Naive B cell (primary cell): Measurements from ENCODE around the gene FGF10. TPM values are rescaled to one million over a fixed set of nuclear protein-coding genes. Genes with fewer than 3 reads are reported as not detected.

Source experiments
- ATAC-seq, 2 donors: fragments of 150-1000 bp; cut with Tn5 transposase; 2 replicates each; pipeline ENCODE4 v1.10.0; 2021; ENCODE audit warnings: low read depth in 2 of 2, mild to moderate bottlenecking in 2 of 2, moderate library complexity in 2 of 2
- DNase-seq: peaks from one replicate; pipeline ENCODE4 v3.0.0; 2022
- H3K27ac Mint-ChIP-seq, 6 donors: one replicate each; pipeline ENCODE4 v1.8.0; 2020 to 2022; ENCODE audit warnings: mild to moderate bottlenecking in 6 of 6, mixed read lengths in 6 of 6, moderate library complexity in 5 of 6, inconsistent platforms in 2 of 6
- H3K27me3 Mint-ChIP-seq, 3 donors: one replicate each; pipeline ENCODE4 v1.8.0; 2021 to 2022; ENCODE audit warnings: mixed read lengths in 3 of 3, mild to moderate bottlenecking in 1 of 3
- H3K36me3 Mint-ChIP-seq, 2 donors: one replicate each; pipeline ENCODE4 v1.8.0; 2020 to 2022; ENCODE audit warnings: mixed read lengths in 2 of 2, inconsistent platforms in 1 of 2, mild to moderate bottlenecking in 1 of 2
- H3K4me1 Mint-ChIP-seq, 3 donors: one replicate each; pipeline ENCODE4 v1.8.0; 2020 to 2022; ENCODE audit warnings: mixed read lengths in 3 of 3, inconsistent platforms in 1 of 3, mild to moderate bottlenecking in 1 of 3, moderate library complexity in 1 of 3
- H3K4me3 Mint-ChIP-seq, 8 donors: one replicate each; pipeline ENCODE4 v1.8.0; 2020 to 2022; ENCODE audit warnings: mild to moderate bottlenecking in 8 of 8, mixed read lengths in 8 of 8, moderate library complexity in 8 of 8, inconsistent platforms in 2 of 8
- H3K9me3 Mint-ChIP-seq, 7 donors: one replicate each; pipeline ENCODE4 v1.8.0; 2020 to 2022; ENCODE audit warnings: mixed read lengths in 7 of 7, mild to moderate bottlenecking in 5 of 7, inconsistent platforms in 2 of 7, moderate library complexity in 1 of 7
- polyA plus RNA-seq, 6 donors: library from polyadenylated mRNA; unstranded; fragments of 300-500 nt; fragmentation: Illumina TruSeq; gene quantifications; one replicate each; pipeline ENCODE4 v1.2.3, GENCODE V29; 2021; ENCODE audit warnings: low read depth in 6 of 6

Gene FGF10
- polyA plus RNA-seq, 6 donors from 2014 or later: not detected

DNA sequence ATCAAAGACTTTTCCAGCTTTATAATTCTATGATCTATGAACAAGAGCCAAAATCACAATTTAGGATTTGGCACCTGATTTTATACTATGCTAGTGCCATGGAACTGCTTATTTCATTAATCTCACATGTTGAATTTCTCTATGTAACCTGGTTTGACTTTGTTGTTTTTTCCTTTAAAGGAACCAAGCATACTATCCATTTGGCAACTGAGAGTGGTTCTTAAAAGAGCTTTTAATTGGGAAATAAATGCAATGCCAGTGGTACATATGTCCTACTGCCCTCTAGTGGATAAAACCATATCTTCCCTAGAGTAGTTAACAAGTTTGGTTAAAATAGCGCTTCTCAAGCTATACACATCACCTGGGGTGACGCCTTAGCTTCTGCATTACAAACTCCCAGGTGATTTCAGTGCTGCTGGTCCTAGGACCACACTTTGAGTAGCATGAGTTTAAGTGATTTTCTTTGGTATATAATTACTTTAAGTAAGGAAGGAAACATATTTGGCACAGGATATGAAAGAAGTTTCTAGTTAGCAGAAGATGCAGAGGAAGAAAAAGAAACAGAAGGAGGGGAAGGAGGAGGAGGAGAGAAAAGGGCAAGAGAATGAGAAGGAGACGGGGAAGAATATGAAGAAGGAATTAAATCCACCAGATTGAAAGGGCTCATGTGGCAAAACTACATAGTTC lies 56.8 kb downstream of the FGF10 start:
- peaks cover 0 to 3% (median 0%) of the 10 kb centered on the region in 7 donors for H3K9me3 Mint-ChIP-seq
- no peak overlapping the region for H3K4me3 Mint-ChIP-seq
- H3K27me3 Mint-ChIP-seq: no peaks in the 10 kb centered on the region
- H3K27ac Mint-ChIP-seq: no peak overlapping the region
- H3K4me1 Mint-ChIP-seq: no peaks in the 10 kb centered on the region
- DNase-seq (no peak), ATAC-seq (no peak)
- no peaks in the 10 kb centered on the region for H3K36me3 Mint-ChIP-seq

DNA sequence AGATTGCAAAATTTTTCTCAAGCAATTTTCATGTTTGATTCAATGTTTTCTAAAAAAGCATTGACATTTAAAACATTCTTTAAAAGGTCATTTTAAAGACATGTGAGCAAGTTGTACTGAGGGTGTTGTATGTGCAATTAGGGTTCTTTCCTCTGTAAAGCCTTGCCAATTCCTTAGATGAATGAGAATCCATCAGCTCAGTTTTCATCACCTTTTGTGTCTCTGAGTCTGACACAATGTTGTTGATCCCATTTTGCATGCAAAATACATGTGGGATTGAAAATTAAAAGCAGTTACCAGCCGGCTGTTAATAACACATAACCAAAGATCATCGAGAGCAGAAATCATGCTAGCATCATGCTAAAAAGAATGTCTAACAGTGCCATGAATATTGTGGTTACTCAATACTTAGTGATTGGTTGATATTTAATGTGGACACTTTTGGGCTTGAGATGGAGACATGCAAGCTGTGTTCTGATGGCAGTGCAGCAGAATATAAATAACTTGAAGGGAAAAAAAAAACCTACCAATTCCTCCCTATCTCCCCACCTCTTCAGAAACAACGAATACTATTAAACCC lies 57.7 kb downstream of the FGF10 start:
- H3K27ac Mint-ChIP-seq: no peak overlapping the region
- ATAC-seq (no peak), DNase-seq (no peak)
- H3K9me3 Mint-ChIP-seq: peaks cover 0 to 3% (median 0%) of the 10 kb centered on the region in 7 donors
- H3K4me1 Mint-ChIP-seq: no peaks in the 10 kb centered on the region
- H3K27me3 Mint-ChIP-seq: no peaks in the 10 kb centered on the region
- no peak overlapping the region for H3K4me3 Mint-ChIP-seq
- no peaks in the 10 kb centered on the region for H3K36me3 Mint-ChIP-seq

DNA sequence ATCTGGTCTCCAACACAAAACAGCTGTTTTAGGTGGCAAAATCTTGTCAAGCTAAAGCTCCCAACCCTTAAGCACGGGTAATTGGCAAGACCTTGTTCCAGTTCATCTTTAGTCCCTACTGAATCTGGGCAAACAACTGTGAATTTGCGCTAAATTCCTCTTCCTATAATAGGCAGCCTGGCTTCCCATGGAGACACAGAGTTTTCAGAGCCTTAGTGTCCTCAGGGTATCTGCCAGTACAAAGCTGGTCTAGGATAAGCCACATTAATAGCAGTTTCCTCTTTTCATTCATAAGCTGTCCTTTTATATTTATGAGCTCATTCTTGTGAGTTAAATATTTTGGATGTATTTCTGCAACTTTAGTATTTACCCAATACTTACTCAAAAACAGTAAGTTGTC lies 59.5 kb downstream of the FGF10 start:
- Mint-ChIP-seq H3K27ac (no peak overlapping the region), H3K4me3 (no peak overlapping the region), H3K36me3 (no peaks in the 10 kb centered on the region), H3K4me1 (no peaks in the 10 kb centered on the region), H3K27me3 (no peaks in the 10 kb centered on the region), H3K9me3 (peaks cover 0 to 3% (median 0%) of the 10 kb centered on the region in 7 donors)
- DNase-seq (no peak), ATAC-seq (no peak)

DNA sequence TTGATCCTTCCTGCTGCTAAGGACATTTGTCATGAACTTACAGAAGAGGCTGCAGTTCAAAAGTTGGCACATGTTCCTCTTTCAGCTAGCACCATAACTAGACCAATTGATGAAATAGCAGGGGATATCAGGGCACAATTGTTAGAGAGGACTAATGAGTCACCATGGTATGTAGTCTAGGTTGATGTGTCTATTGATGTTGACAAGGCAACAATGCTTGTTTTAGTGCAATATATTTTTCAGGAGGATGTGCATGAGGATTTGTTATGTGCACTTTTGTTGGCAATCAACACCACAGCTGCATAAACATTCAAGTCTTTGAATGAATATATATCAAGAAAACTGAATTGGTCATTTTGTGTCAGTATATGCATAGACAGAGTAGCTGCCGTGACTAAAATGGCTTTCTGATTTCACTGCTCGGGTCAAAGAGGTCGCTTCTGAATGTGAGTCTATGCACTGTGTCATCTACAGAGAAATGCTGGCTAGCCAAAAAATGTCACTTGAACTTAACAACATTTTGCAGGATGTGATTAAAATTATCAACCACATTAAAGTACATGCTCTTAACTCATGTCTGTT lies 68.0 kb downstream of the FGF10 start:
- H3K27ac Mint-ChIP-seq: no peak overlapping the region
- H3K36me3 Mint-ChIP-seq: no peaks in the 10 kb centered on the region
- DNase-seq: no peak
- no peaks in the 10 kb centered on the region for H3K4me1 Mint-ChIP-seq
- ATAC-seq: no peak
- peaks cover 0 to 6% (median 2%) of the 10 kb centered on the region in 7 donors for H3K9me3 Mint-ChIP-seq
- H3K27me3 Mint-ChIP-seq: no peaks in the 10 kb centered on the region
- H3K4me3 Mint-ChIP-seq: no peak overlapping the region

DNA sequence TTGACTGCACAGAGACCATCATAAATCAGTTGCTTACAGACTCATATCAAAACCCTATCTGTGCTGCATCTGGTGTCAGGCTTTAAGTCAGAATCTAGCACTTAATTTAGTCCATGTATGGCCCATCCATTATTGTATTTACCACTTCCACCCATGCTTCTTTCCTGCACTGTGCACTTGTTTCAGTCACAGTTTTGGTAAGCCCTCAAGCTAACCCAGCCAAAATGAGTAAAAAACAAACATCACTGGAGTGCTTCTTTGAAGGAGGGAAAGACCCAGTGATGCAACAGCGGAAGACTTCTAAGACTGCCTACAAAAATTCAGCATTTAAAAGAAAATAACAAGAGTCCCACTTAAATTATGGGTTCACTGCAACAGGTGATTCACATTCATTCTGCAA lies 69.0 kb downstream of the FGF10 start:
- Mint-ChIP-seq H3K36me3 (no peaks in the 10 kb centered on the region), H3K27me3 (no peaks in the 10 kb centered on the region), H3K27ac (no peak overlapping the region), H3K4me1 (no peaks in the 10 kb centered on the region), H3K9me3 (peaks cover 0 to 6% (median 2%) of the 10 kb centered on the region in 7 donors), H3K4me3 (no peak overlapping the region)
- no peak for DNase-seq
- no peak for ATAC-seq

DNA sequence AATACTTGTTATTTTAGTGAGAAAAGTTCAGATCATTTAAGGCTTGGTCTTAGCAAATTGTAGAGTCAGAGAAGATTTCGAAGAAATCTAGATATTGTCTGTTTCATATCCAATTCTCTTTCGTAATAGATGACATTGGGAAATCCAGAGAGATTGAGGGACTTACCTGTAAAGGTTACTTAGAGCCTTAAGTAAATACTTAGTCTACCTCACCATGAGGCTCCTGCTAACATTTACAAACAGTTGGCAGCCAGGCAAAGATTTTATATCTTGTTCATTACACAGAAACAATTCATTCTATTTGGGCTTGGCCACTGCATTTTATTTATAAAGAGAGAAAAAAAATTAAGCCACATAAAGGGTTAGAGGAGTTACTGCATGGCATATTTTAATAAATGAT lies 70.3 kb downstream of the FGF10 start:
- Mint-ChIP-seq H3K4me1 (no peaks in the 10 kb centered on the region), H3K36me3 (no peaks in the 10 kb centered on the region), H3K27ac (no peak overlapping the region), H3K9me3 (peaks cover 0 to 5% (median 2%) of the 10 kb centered on the region in 7 donors), H3K4me3 (no peak overlapping the region), H3K27me3 (no peaks in the 10 kb centered on the region)
- no peak for DNase-seq
- no peak for ATAC-seq

DNA sequence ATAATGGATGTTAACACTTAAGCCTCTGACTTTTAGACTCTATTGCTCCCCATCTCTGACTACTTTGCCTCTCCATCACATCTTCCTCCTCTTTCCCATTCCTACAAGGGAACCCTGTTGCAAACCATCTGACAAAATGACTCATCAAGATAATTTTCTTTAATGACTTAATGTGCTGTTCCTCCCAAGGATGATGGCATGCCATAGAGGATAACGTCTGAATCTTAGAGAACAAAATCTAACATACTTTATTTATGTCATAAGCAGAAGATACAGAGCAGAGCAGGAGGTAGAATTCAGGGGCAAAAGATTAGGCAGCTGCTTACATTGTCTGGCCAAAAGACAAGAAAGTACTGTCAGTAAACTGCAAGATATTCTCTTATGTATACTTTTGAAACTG lies 76.8 kb downstream of the FGF10 start:
- Mint-ChIP-seq H3K36me3 (no peaks in the 10 kb centered on the region), H3K27ac (no peak overlapping the region), H3K4me1 (no peaks in the 10 kb centered on the region), H3K27me3 (no peaks in the 10 kb centered on the region), H3K4me3 (no peak overlapping the region), H3K9me3 (peaks cover 0 to 5% (median 1%) of the 10 kb centered on the region in 7 donors)
- no peak for ATAC-seq
- no peak for DNase-seq

DNA sequence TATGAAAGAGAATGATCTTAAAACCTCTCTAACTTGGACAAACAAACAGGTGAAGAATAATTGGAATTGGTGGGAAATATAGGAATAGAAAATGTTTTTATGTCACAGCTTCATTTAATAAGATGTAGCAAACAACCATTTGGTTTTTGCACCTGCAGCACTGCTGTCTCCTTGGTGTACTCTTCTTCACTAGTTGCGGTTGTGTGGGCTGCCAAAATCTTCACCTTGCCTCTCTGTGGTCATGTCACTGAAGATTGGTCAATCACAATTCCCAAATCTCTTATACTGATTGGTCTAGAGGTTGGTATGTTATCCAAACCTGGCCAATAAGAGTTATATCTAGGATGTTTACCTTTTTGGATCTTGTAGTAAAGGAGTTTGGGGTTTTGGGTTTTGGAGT lies 88.7 kb downstream of the FGF10 start:
- Mint-ChIP-seq H3K36me3 (no peaks in the 10 kb centered on the region), H3K4me3 (no peak overlapping the region), H3K4me1 (no peaks in the 10 kb centered on the region), H3K9me3 (peaks cover 0 to 7% (median 0%) of the 10 kb centered on the region in 7 donors), H3K27me3 (no peaks in the 10 kb centered on the region), H3K27ac (no peak overlapping the region)
- ATAC-seq: no peak
- no peak for DNase-seq

DNA sequence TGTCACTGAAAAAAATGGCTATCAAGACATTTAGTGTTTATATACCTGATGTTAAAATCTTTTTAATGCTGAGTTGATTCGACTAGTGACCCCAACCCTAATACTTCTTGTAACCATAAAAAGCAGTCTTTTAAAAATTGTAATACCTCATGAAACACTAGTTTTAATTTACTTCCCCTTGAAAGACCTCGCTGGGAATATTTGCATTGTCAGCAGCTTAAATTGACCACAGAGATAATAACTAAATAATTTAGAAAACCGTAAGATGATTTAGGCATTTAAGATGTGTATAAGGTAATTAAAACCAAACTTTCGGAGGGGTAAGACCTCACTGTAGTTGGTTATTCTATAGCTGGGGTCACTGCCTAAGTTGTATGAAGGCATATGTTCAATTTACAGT lies 89.8 kb downstream of the FGF10 start:
- Mint-ChIP-seq H3K27ac (no peak overlapping the region), H3K36me3 (no peaks in the 10 kb centered on the region), H3K4me3 (no peak overlapping the region), H3K9me3 (peaks cover 0 to 5% (median 0%) of the 10 kb centered on the region in 7 donors), H3K4me1 (no peaks in the 10 kb centered on the region), H3K27me3 (no peaks in the 10 kb centered on the region)
- no peak for DNase-seq
- no peak for ATAC-seq

DNA sequence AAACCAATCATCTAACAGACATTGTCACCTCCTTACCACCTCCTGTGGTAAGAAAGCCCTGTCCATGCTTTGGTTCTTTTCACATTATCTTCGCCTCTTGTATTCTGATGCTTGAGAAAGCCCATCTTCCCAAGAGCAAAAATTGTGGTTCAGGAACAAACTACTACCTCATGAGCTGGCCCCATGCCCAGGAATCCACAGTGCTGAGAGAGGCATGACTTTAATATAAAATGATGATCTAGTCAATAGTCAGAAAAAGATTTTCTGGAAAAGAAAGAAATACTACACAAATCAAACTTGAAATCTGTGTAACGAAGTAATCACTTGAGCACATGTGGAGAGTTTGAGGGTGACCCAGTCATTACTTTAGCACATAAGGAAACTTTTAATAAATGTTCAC lies 94.7 kb downstream of the FGF10 start:
- Mint-ChIP-seq H3K36me3 (no peaks in the 10 kb centered on the region), H3K4me3 (no peak overlapping the region), H3K27ac (no peak overlapping the region), H3K27me3 (no peaks in the 10 kb centered on the region), H3K9me3 (peaks cover 0 to 7% (median 4%) of the 10 kb centered on the region in 7 donors), H3K4me1 (no peaks in the 10 kb centered on the region)
- no peak for DNase-seq
- no peak for ATAC-seq

DNA sequence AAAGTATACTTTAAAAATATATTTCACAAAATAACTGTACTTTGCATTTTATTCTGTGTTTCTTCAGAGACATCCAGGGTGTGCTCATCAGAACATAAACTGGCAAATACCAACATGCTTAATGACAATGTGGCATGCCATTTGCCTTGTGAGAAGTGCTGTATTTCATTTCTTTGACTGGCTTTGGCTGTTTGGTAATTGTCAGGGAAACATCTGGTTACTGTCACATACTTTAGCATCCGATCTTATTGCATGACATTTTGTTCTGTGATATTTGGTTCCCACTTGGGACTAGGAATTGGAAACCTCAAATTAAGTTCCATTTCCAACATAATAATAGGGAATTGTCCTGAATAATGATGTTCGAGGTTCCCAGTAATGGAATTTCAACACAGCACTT lies 96.5 kb downstream of the FGF10 start:
- H3K27me3 Mint-ChIP-seq: no peaks in the 10 kb centered on the region
- DNase-seq: no peak
- no peaks in the 10 kb centered on the region for H3K36me3 Mint-ChIP-seq
- H3K9me3 Mint-ChIP-seq: peaks cover 0 to 11% (median 4%) of the 10 kb centered on the region in 7 donors
- H3K4me1 Mint-ChIP-seq: no peaks in the 10 kb centered on the region
- no peak overlapping the region for H3K27ac Mint-ChIP-seq
- ATAC-seq: no peak
- H3K4me3 Mint-ChIP-seq: no peak overlapping the region

DNA sequence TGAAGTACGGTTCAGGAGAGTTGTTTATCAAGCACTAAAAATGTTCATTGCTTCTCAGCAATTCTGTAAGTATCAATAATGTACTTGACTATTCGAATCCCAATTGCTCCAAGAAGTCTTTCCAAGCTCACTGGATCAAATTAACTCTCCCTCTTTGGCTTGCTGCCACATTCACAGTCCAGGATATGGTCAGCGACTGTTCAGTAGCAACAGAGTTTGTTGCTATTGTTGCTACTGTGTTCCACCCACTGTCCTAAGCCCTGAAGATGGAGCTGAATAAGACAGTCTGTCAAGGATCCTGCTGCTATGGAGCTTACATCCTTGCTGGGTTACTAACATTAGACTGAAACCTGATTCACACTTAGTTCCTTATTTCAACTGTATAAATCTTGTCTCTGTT lies 110.8 kb downstream of the FGF10 start:
- no peaks in the 10 kb centered on the region for H3K36me3 Mint-ChIP-seq
- no peaks in the 10 kb centered on the region for H3K27me3 Mint-ChIP-seq
- no peak for DNase-seq
- peaks cover 0 to 3% (median 2%) of the 10 kb centered on the region in 7 donors for H3K9me3 Mint-ChIP-seq
- no peaks in the 10 kb centered on the region for H3K4me1 Mint-ChIP-seq
- no peak overlapping the region for H3K4me3 Mint-ChIP-seq
- ATAC-seq: no peak
- no peak overlapping the region for H3K27ac Mint-ChIP-seq

DNA sequence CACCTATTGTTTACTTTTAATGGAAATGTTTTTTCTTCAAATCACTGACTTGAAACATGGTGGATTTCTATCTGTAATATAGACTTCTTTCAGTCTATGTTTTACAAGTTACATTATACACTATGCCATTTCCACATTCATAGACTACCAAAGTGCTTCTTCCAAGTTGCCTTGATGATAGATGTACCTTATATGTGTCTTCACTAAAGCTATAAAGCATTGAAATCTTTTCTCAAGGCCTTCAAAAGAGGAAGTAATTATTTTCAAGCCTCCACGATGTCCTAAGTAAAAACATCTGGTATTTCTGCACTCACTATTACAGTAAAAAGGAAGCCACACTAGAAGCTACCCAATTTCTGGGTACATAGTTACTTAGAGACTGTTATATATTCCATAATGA lies 113.3 kb downstream of the FGF10 start:
- H3K36me3 Mint-ChIP-seq: no peaks in the 10 kb centered on the region
- no peak overlapping the region for H3K4me3 Mint-ChIP-seq
- no peak for DNase-seq
- H3K4me1 Mint-ChIP-seq: no peaks in the 10 kb centered on the region
- H3K9me3 Mint-ChIP-seq: peaks cover 0 to 4% (median 2%) of the 10 kb centered on the region in 7 donors
- no peak overlapping the region for H3K27ac Mint-ChIP-seq
- no peak for ATAC-seq
- no peaks in the 10 kb centered on the region for H3K27me3 Mint-ChIP-seq

DNA sequence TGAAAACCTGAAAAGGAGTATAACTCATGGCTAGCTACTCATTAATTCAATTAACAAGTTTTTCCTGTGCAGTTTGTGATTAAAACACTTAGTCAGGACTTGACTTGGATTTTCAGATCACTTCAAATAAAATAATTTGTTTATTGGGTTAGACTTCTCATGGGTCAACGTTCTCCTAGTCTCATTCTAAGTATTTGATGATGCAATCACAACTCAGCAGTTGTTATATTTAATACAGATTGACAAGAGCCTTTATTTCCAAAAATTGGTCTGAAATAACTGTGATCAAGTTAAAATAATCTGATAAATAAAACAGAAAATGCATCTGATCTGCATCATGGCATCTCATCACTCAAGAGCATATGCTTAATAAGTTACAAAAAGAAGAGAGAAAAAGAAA lies 113.9 kb downstream of the FGF10 start:
- Mint-ChIP-seq H3K4me1 (no peaks in the 10 kb centered on the region), H3K4me3 (no peak overlapping the region), H3K27me3 (no peaks in the 10 kb centered on the region), H3K36me3 (no peaks in the 10 kb centered on the region), H3K27ac (no peak overlapping the region), H3K9me3 (peaks cover 0 to 4% (median 0%) of the 10 kb centered on the region in 7 donors)
- DNase-seq (no peak), ATAC-seq (no peak)
